Gastroesophageal sphincter (tissue), 3 donors: ENCODE measurements around the gene MORN5.

Experiments used
- EP300 ChIP-seq: sonication (generic); formaldehyde crosslinking; IDR thresholded peaks from one replicate; pipeline ENCODE4 v1.6.1; 2017; ENCODE audit warnings: antibody characterized with exemption, mild to moderate bottlenecking
- POLR2A ChIP-seq, 2 donors: fragments of 450-650 bp; IDR thresholded peaks; one replicate each; pipeline ENCODE4 v1.6.1; 2017; ENCODE audit warnings: antibody characterized with exemption in 2 of 2, mild to moderate bottlenecking in 2 of 2, moderate library complexity in 1 of 2
- POLR2AphosphoS5 ChIP-seq: sonication (generic); formaldehyde crosslinking; IDR thresholded peaks from one replicate; pipeline ENCODE4 v1.6.1; 2017; ENCODE audit warnings: antibody characterized with exemption
- TF ChIP-seq, protein P1 (sequence below), 4 experiments: fragments of 200-600 bp in 2 of 4; fragments of 450-650 bp in 2 of 4; sonication (generic) in 1 of 4; IDR thresholded peaks; one replicate each; pipeline ENCODE4 v1.5.1; 2017 to 2019; ENCODE audit warnings: antibody characterized with exemption in 4 of 4, mild to moderate bottlenecking in 2 of 4, moderate library complexity in 2 of 4

DNA sequence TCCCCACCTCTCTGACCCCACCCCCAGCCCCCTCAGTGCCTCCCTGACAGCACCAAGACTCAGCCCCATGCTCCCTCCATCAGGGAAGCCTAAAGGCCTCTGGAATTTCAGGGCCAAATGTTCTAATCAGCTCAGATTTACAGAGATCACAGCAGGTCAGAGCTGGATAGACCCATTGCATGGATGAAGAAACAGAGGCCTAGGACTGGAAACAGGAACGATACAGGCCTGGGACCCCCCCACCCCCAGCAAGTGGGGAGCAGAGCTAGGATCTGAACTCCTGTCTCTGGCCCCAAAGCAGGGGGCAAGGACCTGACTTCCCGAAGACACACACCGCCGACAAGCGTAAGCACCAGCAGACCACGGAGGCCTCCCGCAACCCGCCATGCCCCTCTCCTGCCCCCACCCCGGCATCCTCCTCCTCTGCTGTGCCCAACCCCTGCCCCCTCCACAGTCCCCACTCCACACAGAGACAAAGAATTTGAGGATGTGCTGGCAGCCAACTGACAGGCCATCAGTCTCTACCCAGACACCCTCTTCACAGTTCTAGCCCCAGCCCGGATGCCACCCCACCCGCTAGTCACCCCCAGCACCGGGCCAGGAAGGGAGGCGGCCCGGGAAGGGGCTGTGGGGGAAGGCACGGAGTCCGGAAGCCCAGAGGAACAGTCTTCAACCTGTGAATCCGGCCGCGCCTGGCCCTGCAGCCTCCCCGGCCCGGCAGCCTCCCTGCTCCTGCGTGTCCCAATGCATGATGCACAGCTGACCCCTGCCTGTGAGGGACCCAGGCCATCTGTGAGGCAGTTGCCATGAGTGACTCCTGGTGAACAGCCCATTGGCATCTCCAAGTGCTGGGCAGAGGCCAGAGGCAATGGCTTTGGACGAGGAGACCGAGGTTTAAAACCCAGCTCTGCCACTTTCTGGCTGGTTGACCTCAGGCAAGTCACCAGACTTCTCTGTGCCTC, 31.4 kb upstream of the MORN5 start:
- TF ChIP-seq, protein P1, sequence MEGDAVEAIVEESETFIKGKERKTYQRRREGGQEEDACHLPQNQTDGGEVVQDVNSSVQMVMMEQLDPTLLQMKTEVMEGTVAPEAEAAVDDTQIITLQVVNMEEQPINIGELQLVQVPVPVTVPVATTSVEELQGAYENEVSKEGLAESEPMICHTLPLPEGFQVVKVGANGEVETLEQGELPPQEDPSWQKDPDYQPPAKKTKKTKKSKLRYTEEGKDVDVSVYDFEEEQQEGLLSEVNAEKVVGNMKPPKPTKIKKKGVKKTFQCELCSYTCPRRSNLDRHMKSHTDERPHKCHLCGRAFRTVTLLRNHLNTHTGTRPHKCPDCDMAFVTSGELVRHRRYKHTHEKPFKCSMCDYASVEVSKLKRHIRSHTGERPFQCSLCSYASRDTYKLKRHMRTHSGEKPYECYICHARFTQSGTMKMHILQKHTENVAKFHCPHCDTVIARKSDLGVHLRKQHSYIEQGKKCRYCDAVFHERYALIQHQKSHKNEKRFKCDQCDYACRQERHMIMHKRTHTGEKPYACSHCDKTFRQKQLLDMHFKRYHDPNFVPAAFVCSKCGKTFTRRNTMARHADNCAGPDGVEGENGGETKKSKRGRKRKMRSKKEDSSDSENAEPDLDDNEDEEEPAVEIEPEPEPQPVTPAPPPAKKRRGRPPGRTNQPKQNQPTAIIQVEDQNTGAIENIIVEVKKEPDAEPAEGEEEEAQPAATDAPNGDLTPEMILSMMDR (IDR thresholded peaks at IDR 0.05): no peak
- TF ChIP-seq POLR2AphosphoS5: no peak
- no peak for TF ChIP-seq EP300
- TF ChIP-seq POLR2A (IDR thresholded peaks at IDR 0.05): no peak
